Breast epithelium (tissue), 3 donors: ENCODE results near the gene ITIH3.

ENCODE experiments used
- CTCF ChIP-seq, 3 donors: fragments of 450-650 bp; IDR thresholded peaks; one replicate each; pipeline ENCODE4 v1.5.1; 2016 to 2017; ENCODE audit warnings: antibody characterized with exemption in 3 of 3, mild to moderate bottlenecking in 3 of 3, moderate library complexity in 3 of 3
- POLR2AphosphoS5 ChIP-seq, 3 donors: sonication (generic); formaldehyde crosslinking; IDR thresholded peaks; one replicate each; pipeline ENCODE4 v1.6.1; 2017; ENCODE audit warnings: antibody characterized with exemption in 3 of 3

- TF ChIP-seq CTCF (IDR thresholded peaks at IDR 0.05): no peak
- no peak for TF ChIP-seq POLR2AphosphoS5 (IDR thresholded peaks at IDR 0.05)
These were observed 5.5 kb upstream of the ITIH3 start for GRCh38 chr3:52788890-52789745.
